ENCODE data around the gene SLC37A2. TPM values are rescaled to one million over a fixed set of nuclear protein-coding genes. Genes with fewer than 3 reads are reported as not detected.

The SLC37A2 gene
- polyA plus RNA-seq, 1 of the 3 experiments (the other 2 are of a cell fraction), result 0.44 TPM

DNA sequence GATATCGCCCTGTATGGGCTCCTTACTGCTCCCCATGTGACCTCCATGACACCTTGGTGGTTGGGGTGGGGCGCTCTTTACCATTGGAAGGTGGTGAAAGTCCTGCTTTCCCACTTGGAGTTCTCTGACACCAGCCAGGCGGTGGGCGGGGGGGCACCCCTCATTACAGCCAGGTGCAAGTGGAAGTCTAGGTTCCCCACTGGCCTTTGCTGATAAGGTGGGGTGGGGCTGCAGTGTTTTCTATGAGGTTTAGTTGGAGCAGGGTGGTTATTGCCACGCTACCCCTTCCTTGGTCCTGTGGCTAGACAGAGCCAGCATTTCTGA lies 5.5 kb upstream of the SLC37A2 start:
- Histone ChIP-seq H4K20me1 (ENCODE audit: insufficient read depth) (no peaks in the 10 kb centered on the region), H3K9me2 (no peaks in the 10 kb centered on the region), H3K36me3 (replicated peaks in 1 of 2; ENCODE audit: control insufficient read depth in 1 of 2, insufficient read depth in 2 of 2, low read length in 1 of 2) (no peaks in the 10 kb centered on the region), H3K9ac (no peak overlapping the region), H3K27ac (ENCODE audit: low read depth in 2 of 2, low read length in 1 of 2) (no peak overlapping the region), H2AFZ (ENCODE audit: low read depth) (no peak overlapping the region), H3F3A (replicated peaks; ENCODE audit: insufficient read depth) (no peaks in the 10 kb centered on the region), H3K27me3 (ENCODE audit: insufficient read depth) (no peaks in the 10 kb centered on the region), H3K79me2 (ENCODE audit: insufficient read depth) (no peaks in the 10 kb centered on the region), H3K4me3 (ENCODE audit: low read depth in 2 of 2, low read length in 1 of 2) (no peak overlapping the region), H3K4me2 (no peak overlapping the region), H3K4me1 (ENCODE audit: control insufficient read depth in 1 of 2, insufficient read depth in 2 of 2, low read depth in 1 of 2, low read length in 1 of 2) (no peaks in the 10 kb centered on the region; a peak in 1 of 4 replicates), H3K9me3 (no peaks in the 10 kb centered on the region)
- DNase-seq, result no peak
- WGBS (ENCODE audit: low lambda C conversion rate), result 90% methylated on average over 2 of the region's 5 CpGs
- ChIA-PET POLR2A (no interaction called here), CTCF (no interaction called here)
- TF ChIP-seq TAF1 (IDR thresholded peaks at IDR 0.05; ENCODE audit: borderline replicate concordance, low read depth, low read length) (no peak), YY1 (IDR thresholded peaks at IDR 0.05; ENCODE audit: low read depth) (no peak), MEF2A (IDR thresholded peaks at IDR 0.05; ENCODE audit: borderline replicate concordance, low read depth) (no peak), MXI1 (IDR thresholded peaks at IDR 0.05; ENCODE audit: low read depth, low read length) (no peak), RXRA (IDR thresholded peaks at IDR 0.05; ENCODE audit: borderline replicate concordance, low read depth) (no peak), JUND (IDR thresholded peaks at IDR 0.05) (no peak), RFX5 (IDR thresholded peaks at IDR 0.05; ENCODE audit: low read length) (no peak)
- TF ChIP-seq, protein P1, sequence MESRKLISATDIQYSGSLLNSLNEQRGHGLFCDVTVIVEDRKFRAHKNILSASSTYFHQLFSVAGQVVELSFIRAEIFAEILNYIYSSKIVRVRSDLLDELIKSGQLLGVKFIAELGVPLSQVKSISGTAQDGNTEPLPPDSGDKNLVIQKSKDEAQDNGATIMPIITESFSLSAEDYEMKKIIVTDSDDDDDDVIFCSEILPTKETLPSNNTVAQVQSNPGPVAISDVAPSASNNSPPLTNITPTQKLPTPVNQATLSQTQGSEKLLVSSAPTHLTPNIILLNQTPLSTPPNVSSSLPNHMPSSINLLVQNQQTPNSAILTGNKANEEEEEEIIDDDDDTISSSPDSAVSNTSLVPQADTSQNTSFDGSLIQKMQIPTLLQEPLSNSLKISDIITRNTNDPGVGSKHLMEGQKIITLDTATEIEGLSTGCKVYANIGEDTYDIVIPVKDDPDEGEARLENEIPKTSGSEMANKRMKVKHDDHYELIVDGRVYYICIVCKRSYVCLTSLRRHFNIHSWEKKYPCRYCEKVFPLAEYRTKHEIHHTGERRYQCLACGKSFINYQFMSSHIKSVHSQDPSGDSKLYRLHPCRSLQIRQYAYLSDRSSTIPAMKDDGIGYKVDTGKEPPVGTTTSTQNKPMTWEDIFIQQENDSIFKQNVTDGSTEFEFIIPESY (IDR thresholded peaks at IDR 0.05; ENCODE audit: borderline replicate concordance, low read depth), result no peak

DNA sequence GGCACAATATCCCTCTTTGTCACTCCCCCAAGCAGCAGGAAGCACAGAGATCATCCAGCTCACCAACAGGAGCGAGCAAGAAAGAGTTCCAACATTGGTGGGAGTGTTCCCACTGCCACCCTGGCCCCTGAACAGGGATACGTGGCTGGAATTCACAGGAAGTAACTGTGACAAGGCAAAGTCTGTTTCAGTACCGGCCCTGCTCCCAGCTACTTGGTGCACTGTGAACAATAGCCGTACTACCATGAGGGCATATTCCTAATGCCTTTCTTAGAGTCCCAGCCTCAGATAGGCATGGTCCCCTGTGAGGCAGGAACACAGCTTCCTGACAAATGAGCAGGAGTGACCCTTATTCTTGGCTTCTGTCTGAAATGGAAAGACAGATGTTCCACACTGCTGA lies 1.8 kb upstream of the SLC37A2 start:
- no peaks in the 10 kb centered on the region for H3K36me3 ChIP-seq (replicated peaks in 1 of 2; ENCODE audit: control insufficient read depth in 1 of 2, insufficient read depth in 2 of 2, low read length in 1 of 2)
- H3F3A ChIP-seq (replicated peaks; ENCODE audit: insufficient read depth), result no peaks in the 10 kb centered on the region
- H3K79me2 ChIP-seq (ENCODE audit: insufficient read depth), result no peaks in the 10 kb centered on the region
- no peak overlapping the region for H3K27ac ChIP-seq (ENCODE audit: low read depth in 2 of 2, low read length in 1 of 2)
- H2AFZ ChIP-seq (ENCODE audit: low read depth), result no peak overlapping the region
- ChIA-PET CTCF (no interaction called here), POLR2A (no interaction called here)
- 86% methylated on average over 4 of the region's 4 CpGs for WGBS (ENCODE audit: low lambda C conversion rate)
- no peaks in the 10 kb centered on the region for H3K27me3 ChIP-seq (ENCODE audit: insufficient read depth)
- H3K4me2 ChIP-seq, result no peak overlapping the region
- no peaks in the 10 kb centered on the region for H4K20me1 ChIP-seq (ENCODE audit: insufficient read depth)
- no peak overlapping the region for H3K9ac ChIP-seq
- H3K9me3 ChIP-seq, result no peaks in the 10 kb centered on the region
- no peaks in the 10 kb centered on the region for H3K9me2 ChIP-seq
- no peak for DNase-seq
- TF ChIP-seq ELF1 (IDR thresholded peaks at IDR 0.05) (no peak), TCF12 (IDR thresholded peaks at IDR 0.05) (no peak), FOXJ3 (CRISPR knock-in tag; IDR thresholded peaks at IDR 0.05) (no peak), RFX5 (IDR thresholded peaks at IDR 0.05; ENCODE audit: low read length) (no peak), RXRA (IDR thresholded peaks at IDR 0.05; ENCODE audit: borderline replicate concordance, low read depth) (no peak), NRF1 (IDR thresholded peaks at IDR 0.05; ENCODE audit: low read depth, low read length) (no peak), YY1 (IDR thresholded peaks at IDR 0.05; ENCODE audit: low read depth) (no peak), EP300 (IDR thresholded peaks at IDR 0.05; ENCODE audit: borderline replicate concordance in 1 of 2, low read depth in 1 of 2, low read length in 1 of 2) (no peak), GATA2 (CRISPR knock-in tag; IDR thresholded peaks at IDR 0.05) (no peak), JUND (IDR thresholded peaks at IDR 0.05) (no peak), SMC3 (IDR thresholded peaks at IDR 0.05; ENCODE audit: low read depth, low read length) (no peak), CHD2 (IDR thresholded peaks at IDR 0.05; ENCODE audit: low read length, partially characterized antibody) (no peak)
- TF ChIP-seq, protein P2, sequence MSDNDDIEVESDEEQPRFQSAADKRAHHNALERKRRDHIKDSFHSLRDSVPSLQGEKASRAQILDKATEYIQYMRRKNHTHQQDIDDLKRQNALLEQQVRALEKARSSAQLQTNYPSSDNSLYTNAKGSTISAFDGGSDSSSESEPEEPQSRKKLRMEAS (IDR thresholded peaks at IDR 0.05; ENCODE audit: low read depth), result no peak
- TF ChIP-seq, protein P3, sequence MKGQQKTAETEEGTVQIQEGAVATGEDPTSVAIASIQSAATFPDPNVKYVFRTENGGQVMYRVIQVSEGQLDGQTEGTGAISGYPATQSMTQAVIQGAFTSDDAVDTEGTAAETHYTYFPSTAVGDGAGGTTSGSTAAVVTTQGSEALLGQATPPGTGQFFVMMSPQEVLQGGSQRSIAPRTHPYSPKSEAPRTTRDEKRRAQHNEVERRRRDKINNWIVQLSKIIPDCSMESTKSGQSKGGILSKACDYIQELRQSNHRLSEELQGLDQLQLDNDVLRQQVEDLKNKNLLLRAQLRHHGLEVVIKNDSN (IDR thresholded peaks at IDR 0.05; ENCODE audit: borderline replicate concordance, low read depth), result no peak
- H3K4me3 ChIP-seq (ENCODE audit: low read depth in 2 of 2, low read length in 1 of 2), result no peak overlapping the region
- H3K4me1 ChIP-seq (ENCODE audit: control insufficient read depth in 1 of 2, insufficient read depth in 2 of 2, low read depth in 1 of 2, low read length in 1 of 2), result peaks cover 0 to 3% of the 10 kb centered on the region in 2 experiments; a peak in 1 of 4 replicates

All from SK-N-SH (cell line).